Peyer's patch (tissue), 4 donors: ENCODE results near the gene CTSL. TPM values are rescaled to one million over a fixed set of nuclear protein-coding genes. Genes with fewer than 3 reads are reported as not detected.

Experiments used
- DNase-seq, 3 donors: peaks; one replicate each; pipeline ENCODE4 v3.0.0-alpha.2; 2017 to 2019
- H3K27ac ChIP-seq, 4 donors: fragments of 200-600 bp; sonication (generic); one replicate each; pipeline ENCODE4 v1.5.1; 2016 to 2019
- H3K27me3 ChIP-seq, 2 donors: fragments of 200-600 bp; sonication (generic); one replicate each; pipeline ENCODE4 v1.5.1; 2019
- H3K36me3 ChIP-seq, 3 donors: fragments of 200-600 bp; sonication (generic); one replicate each; pipeline ENCODE4 v1.5.1; 2016 to 2019
- H3K4me1 ChIP-seq, 4 donors: fragments of 200-600 bp; sonication (generic); one replicate each; pipeline ENCODE4 v1.5.1; 2016 to 2019
- H3K4me3 ChIP-seq, 4 donors: fragments of 200-600 bp; sonication (generic); 1 replicate in 3 of 4; 2 replicates in 1 of 4; pipeline ENCODE4 v1.5.1; 2016 to 2019; ENCODE audit warnings: mild to moderate bottlenecking in 1 of 4
- H3K9me3 ChIP-seq, 4 donors: fragments of 200-600 bp; sonication (generic); one replicate each; pipeline ENCODE4 v1.5.1; 2016 to 2019; ENCODE audit warnings: mild to moderate bottlenecking in 1 of 4
- POLR2A ChIP-seq, 2 donors: fragments of 450-650 bp; IDR thresholded peaks; one replicate each; pipeline ENCODE4 v1.5.1; 2017; ENCODE audit warnings: antibody characterized with exemption in 2 of 2, mild to moderate bottlenecking in 2 of 2, moderate library complexity in 2 of 2
- total RNA-seq, 4 donors: library from RNA; depleted of rRNA; stranded (reverse); fragments of >200 nt; gene quantifications; one replicate each; pipeline ENCODE4 v1.1.0, GENCODE V29; 2016
- TF ChIP-seq, protein P1 (sequence below), 6 experiments: fragments of 450-650 bp in 4 of 6; fragments of 200-600 bp in 2 of 6; sonication (generic) in 1 of 6; IDR thresholded peaks; one replicate each; pipeline ENCODE4 v1.5.1; 2017 to 2019; ENCODE audit warnings: antibody characterized with exemption in 6 of 6, mild to moderate bottlenecking in 3 of 6, moderate library complexity in 1 of 6

The CTSL gene
- total RNA-seq, 4 donors from 2014 or later = 14.3 to 23.5 (median 19.6) TPM

DNA sequence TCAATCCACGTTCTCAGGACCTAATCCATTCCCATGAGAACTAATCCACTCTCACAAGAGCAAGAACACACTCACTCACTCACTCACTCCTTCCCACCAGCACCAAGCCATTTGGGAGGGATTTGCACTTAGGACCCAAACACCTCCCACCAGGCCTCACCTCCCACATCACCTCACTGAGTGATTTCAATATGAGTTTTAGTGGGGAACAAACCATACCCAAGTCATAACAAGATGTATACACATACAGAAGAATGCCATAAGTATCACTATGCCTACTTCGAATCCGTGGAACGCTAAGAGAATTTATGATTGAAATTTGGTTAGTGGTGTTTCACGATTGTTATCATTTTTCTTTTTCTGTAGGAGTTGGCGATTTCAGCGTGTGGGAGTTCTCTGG is 29.3 kb upstream of the CTSL start:
- no peaks in the 10 kb centered on the region for H3K4me1 ChIP-seq
- no peak for TF ChIP-seq POLR2A (IDR thresholded peaks at IDR 0.05)
- TF ChIP-seq, protein P1, sequence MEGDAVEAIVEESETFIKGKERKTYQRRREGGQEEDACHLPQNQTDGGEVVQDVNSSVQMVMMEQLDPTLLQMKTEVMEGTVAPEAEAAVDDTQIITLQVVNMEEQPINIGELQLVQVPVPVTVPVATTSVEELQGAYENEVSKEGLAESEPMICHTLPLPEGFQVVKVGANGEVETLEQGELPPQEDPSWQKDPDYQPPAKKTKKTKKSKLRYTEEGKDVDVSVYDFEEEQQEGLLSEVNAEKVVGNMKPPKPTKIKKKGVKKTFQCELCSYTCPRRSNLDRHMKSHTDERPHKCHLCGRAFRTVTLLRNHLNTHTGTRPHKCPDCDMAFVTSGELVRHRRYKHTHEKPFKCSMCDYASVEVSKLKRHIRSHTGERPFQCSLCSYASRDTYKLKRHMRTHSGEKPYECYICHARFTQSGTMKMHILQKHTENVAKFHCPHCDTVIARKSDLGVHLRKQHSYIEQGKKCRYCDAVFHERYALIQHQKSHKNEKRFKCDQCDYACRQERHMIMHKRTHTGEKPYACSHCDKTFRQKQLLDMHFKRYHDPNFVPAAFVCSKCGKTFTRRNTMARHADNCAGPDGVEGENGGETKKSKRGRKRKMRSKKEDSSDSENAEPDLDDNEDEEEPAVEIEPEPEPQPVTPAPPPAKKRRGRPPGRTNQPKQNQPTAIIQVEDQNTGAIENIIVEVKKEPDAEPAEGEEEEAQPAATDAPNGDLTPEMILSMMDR (IDR thresholded peaks at IDR 0.05) = no peak
- H3K36me3 ChIP-seq = peaks cover 0 to 37% (median 3%) of the 10 kb centered on the region in 3 donors
- no peak overlapping the region for H3K4me3 ChIP-seq
- H3K27ac ChIP-seq = no peak overlapping the region
- no peak for DNase-seq
- H3K27me3 ChIP-seq = no peaks in the 10 kb centered on the region
- no peaks in the 10 kb centered on the region for H3K9me3 ChIP-seq

DNA sequence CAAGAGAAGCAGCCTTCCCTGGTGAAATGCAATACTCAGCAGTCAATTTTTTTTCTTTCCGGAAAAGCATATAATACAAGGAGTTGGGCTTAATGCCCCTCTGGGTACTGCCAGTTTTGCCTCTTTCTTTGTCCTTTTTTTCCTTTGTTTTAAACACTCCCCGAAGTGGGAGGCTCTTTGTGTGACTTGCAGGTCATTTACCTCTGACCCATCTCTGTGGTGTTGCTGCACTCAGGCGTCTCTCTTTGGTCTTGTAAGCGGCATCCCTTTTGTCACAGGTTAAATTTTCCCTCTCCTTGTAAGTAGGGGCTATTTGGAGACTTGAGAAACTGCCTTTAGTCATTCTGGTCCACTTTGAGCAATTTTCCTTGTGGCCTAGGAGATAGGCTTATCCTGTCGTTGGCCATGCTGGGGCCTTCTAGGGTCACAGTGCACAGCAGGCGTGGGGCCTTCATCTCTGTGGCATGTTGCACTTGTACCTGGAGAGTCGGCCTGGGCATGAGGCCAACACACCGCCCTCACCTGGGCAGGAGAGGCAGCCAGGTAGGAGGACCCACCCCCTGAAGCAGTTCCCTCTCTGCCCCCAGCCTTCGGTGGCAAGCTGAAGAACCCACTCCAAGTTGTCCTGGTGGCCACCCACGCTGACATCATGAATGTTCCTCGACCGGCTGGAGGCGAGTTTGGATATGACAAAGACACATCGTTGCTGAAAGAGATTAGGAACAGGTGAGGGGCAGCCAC is 27.7 kb upstream of the CTSL start:
- peaks cover 0 to 43% (median 0%) of the 10 kb centered on the region in 3 donors for H3K36me3 ChIP-seq
- no peaks in the 10 kb centered on the region for H3K27me3 ChIP-seq
- TF ChIP-seq POLR2A (IDR thresholded peaks at IDR 0.05) = no peak
- TF ChIP-seq, protein P1 (IDR thresholded peaks at IDR 0.05) = no peak
- DNase-seq = no peak
- H3K4me1 ChIP-seq = no peaks in the 10 kb centered on the region
- no peak overlapping the region for H3K27ac ChIP-seq
- no peaks in the 10 kb centered on the region for H3K9me3 ChIP-seq
- no peak overlapping the region for H3K4me3 ChIP-seq

DNA sequence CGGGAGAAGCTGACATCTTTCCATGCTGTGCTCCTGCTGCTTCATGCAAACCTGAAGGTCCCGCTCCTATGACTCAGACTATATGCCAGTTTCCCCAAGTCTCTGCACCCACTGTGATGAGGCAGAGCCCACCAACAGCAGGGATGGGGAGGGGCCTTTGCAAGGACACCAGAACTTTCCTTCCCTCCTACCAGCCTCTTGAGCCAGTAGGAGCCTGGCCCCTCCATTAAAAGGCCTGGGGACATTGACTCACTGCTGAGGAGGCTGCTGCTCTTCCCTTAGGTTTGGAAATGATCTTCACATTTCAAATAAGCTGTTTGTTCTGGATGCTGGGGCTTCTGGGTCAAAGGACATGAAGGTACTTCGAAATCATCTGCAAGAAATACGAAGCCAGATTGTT is 26.1 kb upstream of the CTSL start:
- no peak overlapping the region for H3K4me3 ChIP-seq
- no peak for DNase-seq
- peaks cover 0 to 50% (median 0%) of the 10 kb centered on the region in 3 donors for H3K36me3 ChIP-seq
- TF ChIP-seq, protein P1 (IDR thresholded peaks at IDR 0.05) = no peak
- TF ChIP-seq POLR2A (IDR thresholded peaks at IDR 0.05) = no peak
- no peaks in the 10 kb centered on the region for H3K4me1 ChIP-seq
- no peak overlapping the region for H3K27ac ChIP-seq
- no peaks in the 10 kb centered on the region for H3K9me3 ChIP-seq
- no peaks in the 10 kb centered on the region for H3K27me3 ChIP-seq

DNA sequence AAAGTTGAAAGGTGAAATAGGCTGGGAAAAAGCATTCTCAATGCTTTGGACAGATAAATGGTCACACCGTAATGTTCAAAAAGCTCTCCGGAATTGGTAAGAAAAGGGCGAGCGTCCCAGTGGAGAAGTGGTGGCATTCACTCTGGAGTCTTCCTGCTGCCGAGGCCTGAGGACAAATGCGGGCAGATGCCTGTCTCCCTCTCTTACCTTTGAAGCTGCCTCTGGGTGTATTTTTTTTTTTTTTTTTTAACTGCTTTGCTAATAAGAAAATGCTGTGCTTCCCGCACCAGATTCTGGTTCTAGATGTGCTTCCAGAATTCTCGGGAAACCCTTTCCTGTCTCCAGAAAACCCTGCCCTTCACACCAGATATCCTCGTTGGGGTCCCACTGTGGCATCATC is 24.4 kb upstream of the CTSL start:
- no peak for DNase-seq
- Histone ChIP-seq H3K9me3 (no peaks in the 10 kb centered on the region), H3K4me1 (no peaks in the 10 kb centered on the region), H3K27me3 (no peaks in the 10 kb centered on the region), H3K36me3 (peaks cover 0 to 58% (median 0%) of the 10 kb centered on the region in 3 donors), H3K27ac (no peak overlapping the region), H3K4me3 (no peak overlapping the region)
- TF ChIP-seq, protein P1 (IDR thresholded peaks at IDR 0.05) = no peak
- no peak for TF ChIP-seq POLR2A (IDR thresholded peaks at IDR 0.05)

DNA sequence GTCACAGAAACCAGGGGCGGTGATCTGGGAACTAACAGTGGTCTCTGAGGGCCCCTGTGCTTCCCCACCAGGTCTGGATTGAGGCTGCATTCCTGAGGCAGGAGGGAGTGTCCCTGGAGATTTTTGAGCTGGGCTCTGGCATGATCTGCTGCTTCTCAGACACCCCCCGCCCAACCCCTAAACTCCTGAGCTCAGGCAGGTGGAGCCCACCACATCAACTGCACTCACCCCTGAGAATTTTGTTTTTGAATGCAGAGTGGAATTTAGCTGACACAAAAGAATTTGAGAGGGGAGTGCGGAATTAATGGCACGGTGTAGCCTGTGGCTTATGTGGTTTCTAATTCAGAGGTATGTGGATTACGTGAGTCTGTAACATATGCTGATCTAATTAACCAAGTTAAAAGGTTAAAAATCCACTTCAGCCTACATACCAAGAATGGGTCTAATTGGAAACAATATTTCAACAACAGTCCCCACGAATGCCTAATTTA is 23.9 kb upstream of the CTSL start:
- no peaks in the 10 kb centered on the region for H3K4me1 ChIP-seq
- no peak for DNase-seq
- no peak overlapping the region for H3K4me3 ChIP-seq
- TF ChIP-seq, protein P1 (IDR thresholded peaks at IDR 0.05) = no peak
- TF ChIP-seq POLR2A (IDR thresholded peaks at IDR 0.05) = no peak
- H3K27ac ChIP-seq = no peak overlapping the region
- H3K27me3 ChIP-seq = no peaks in the 10 kb centered on the region
- H3K9me3 ChIP-seq = no peaks in the 10 kb centered on the region
- H3K36me3 ChIP-seq = peaks cover 0 to 61% (median 0%) of the 10 kb centered on the region in 3 donors
